HG02870 (cell line): ENCODE results near the gene COL9A3.

ENCODE experiments used
- ATAC-seq: cut with Tn5 transposase; IDR thresholded peaks from one replicate; pipeline ENCODE4 v1.9.1; 2021; ENCODE audit warnings: mild to moderate bottlenecking, moderate library complexity; ENCODE audit not compliant: unreplicated experiment

COL9A3 gene

GRCh38 chr20:62796699-62797491 is 20.0 kb upstream of the COL9A3 start:
- ATAC-seq, result no peak

GRCh38 chr20:62797671-62798532 is 18.9 kb upstream of the COL9A3 start:
- no peak for ATAC-seq

- ATAC-seq, result no peak
Measured at GRCh38 chr20:62799036-62799435, 17.8 kb upstream of the COL9A3 start.

GRCh38 chr20:62799459-62799858 is 17.4 kb upstream of the COL9A3 start:
- ATAC-seq, result no peak

GRCh38 chr20:62799873-62800272 is 17.0 kb upstream of the COL9A3 start:
- ATAC-seq, result no peak

- no peak for ATAC-seq
Measured at GRCh38 chr20:62800314-62801259, 16.3 kb upstream of the COL9A3 start.

- ATAC-seq, result no peak
Measured at GRCh38 chr20:62801284-62802010, 15.4 kb upstream of the COL9A3 start.

- ATAC-seq, result no peak
Measured at GRCh38 chr20:62802026-62802712, 14.7 kb upstream of the COL9A3 start.

- ATAC-seq, result no peak
Measured at GRCh38 chr20:62804021-62804626, 12.7 kb upstream of the COL9A3 start.

GRCh38 chr20:62804627-62805154 is 12.2 kb upstream of the COL9A3 start, which contains the start of gene OGFR:
Gene OGFR (plus strand): TSS chr20:62804835. CDS start chr20:62804860, 25 bp downstream.
- ATAC-seq, result no peak

GRCh38 chr20:62805155-62805710 is 11.6 kb upstream of the COL9A3 start:
- ATAC-seq, result no peak

GRCh38 chr20:62805711-62806382 is 11.0 kb upstream of the COL9A3 start:
- no peak for ATAC-seq

- no peak for ATAC-seq
Measured at GRCh38 chr20:62806383-62807050, 10.3 kb upstream of the COL9A3 start.

GRCh38 chr20:62807444-62808210 is 9.2 kb upstream of the COL9A3 start:
- ATAC-seq, result no peak

GRCh38 chr20:62808211-62808865 is 8.5 kb upstream of the COL9A3 start:
- no peak for ATAC-seq
